OCI-LY1 (cell line): Measurements from ENCODE around the gene DHRSX.
A peak's percentile ranks its signal among the peaks of the same experiment; 100 is the strongest.
"Not testable (repeated sequence)": the region's sequence is repeated elsewhere in the genome, so short reads cannot be mapped to it uniquely, and the experiment has no call there.

ENCODE experiments used
- H2AFZ ChIP-seq: fragments of 200-600 bp; sonication (generic), shearing (Covaris generic); 2 replicates; pipeline ENCODE4 v1.6.0; 2014; ENCODE audit warnings: antibody characterized with exemption, mild to moderate bottlenecking, low read length
- H3F3A ChIP-seq: fragments of 200-600 bp; sonication (generic), shearing (Covaris generic); 2 replicates; pipeline ENCODE4 v1.6.0; 2014; ENCODE audit warnings: mild to moderate bottlenecking, antibody characterized with exemption, low read length, moderate library complexity; ENCODE audit not compliant: insufficient read depth
- H3K27ac ChIP-seq: fragments of 200-600 bp; sonication (generic); 2 replicates; pipeline ENCODE4 v1.5.1; 2014; ENCODE audit warnings: low read length, mixed run types, mild to moderate bottlenecking, low read depth; ENCODE audit not compliant: poor library complexity, severe bottlenecking
- H3K27me3 ChIP-seq: fragments of 200-600 bp; sonication (generic); 2 replicates; pipeline ENCODE4 v1.6.0; 2014; ENCODE audit warnings: antibody characterized with exemption, mild to moderate bottlenecking, low read length, moderate library complexity; ENCODE audit not compliant: insufficient read depth
- H3K36me3 ChIP-seq: fragments of 200-600 bp; sonication (generic); 2 replicates; pipeline ENCODE4 v1.6.1; 2014; ENCODE audit warnings: mild to moderate bottlenecking, antibody characterized with exemption, low read length, moderate library complexity, mixed read lengths; ENCODE audit not compliant: insufficient read depth
- H3K4me1 ChIP-seq: fragments of 200-600 bp; sonication (generic); 2 replicates; pipeline ENCODE4 v1.5.1; 2014; ENCODE audit warnings: mild to moderate bottlenecking, low read length, moderate library complexity; ENCODE audit not compliant: insufficient read depth, severe bottlenecking
- H3K4me2 ChIP-seq: fragments of 200-600 bp; sonication (generic), shearing (Covaris generic); 2 replicates; pipeline ENCODE4 v1.6.1; 2014; ENCODE audit warnings: low read length
- H3K4me3 ChIP-seq: fragments of 200-600 bp; sonication (generic); 2 replicates; pipeline ENCODE4 v1.5.1; 2014; ENCODE audit warnings: low read length, low read depth, mild to moderate bottlenecking, mixed read lengths; ENCODE audit not compliant: poor library complexity, severe bottlenecking
- H3K79me2 ChIP-seq: fragments of 200-600 bp; shearing (Covaris generic); 2 replicates; pipeline ENCODE4 v1.6.1; 2016; ENCODE audit warnings: mixed run types, low read length, mixed read lengths; ENCODE audit not compliant: insufficient read depth
- H3K9ac ChIP-seq: fragments of 200-600 bp; sonication (generic), shearing (Covaris generic); 2 replicates; pipeline ENCODE4 v1.6.1; 2014; ENCODE audit warnings: mild to moderate bottlenecking, low read length, mixed read lengths
- H3K9me2 ChIP-seq: fragments of 200-600 bp; sonication (generic), shearing (Covaris generic); 2 replicates; pipeline ENCODE4 v1.6.1; 2014; ENCODE audit warnings: low read depth, mild to moderate bottlenecking, low read length, mixed read lengths
- H3K9me3 ChIP-seq: fragments of 200-600 bp; shearing (Covaris generic); 2 replicates; pipeline ENCODE4 v1.6.1; 2014; ENCODE audit warnings: low read length, mixed read lengths
- H4K20me1 ChIP-seq: fragments of 200-600 bp; sonication (generic), shearing (Covaris generic); 2 replicates; pipeline ENCODE4 v1.6.0; 2016; ENCODE audit warnings: mild to moderate bottlenecking, low read length; ENCODE audit not compliant: insufficient read depth
- EZH2 ChIP-seq: fragments of 200-600 bp; sonication (generic), shearing (Covaris generic); IDR thresholded peaks from 2 replicates; pipeline ENCODE4 v1.8.0; 2017; ENCODE audit warnings: borderline replicate concordance, mixed run types, mild to moderate bottlenecking, antibody characterized with exemption, low read length, moderate library complexity, mixed read lengths
- TF ChIP-seq, protein P1 (sequence below): fragments of 200-600 bp; sonication (generic), shearing (Covaris generic); IDR thresholded peaks from 2 replicates; pipeline ENCODE4 v1.5.1; 2017; ENCODE audit warnings: mild to moderate bottlenecking, antibody characterized with exemption, low read length, moderate library complexity, mixed read lengths

Gene DHRSX

GRCh38 chrX:2538031-2538757, 37.4 kb upstream of the DHRSX start:
- Histone ChIP-seq H3K79me2 (no peaks in the 10 kb centered on the region), H4K20me1 (no peaks in the 10 kb centered on the region), H2AFZ (no peak overlapping the region), H3K9me3 (no peaks in the 10 kb centered on the region), H3K27me3 (no peaks in the 10 kb centered on the region), H3K9me2 (no peaks in the 10 kb centered on the region), H3K4me1 (peaks cover 16% of the 10 kb centered on the region), H3F3A (no peaks in the 10 kb centered on the region), H3K9ac (no peak overlapping the region), H3K36me3 (no peaks in the 10 kb centered on the region), H3K4me2 (no peak overlapping the region), H3K27ac (no peak overlapping the region), H3K4me3 (no peak overlapping the region)
- TF ChIP-seq EZH2 = no peak
- TF ChIP-seq, protein P1, sequence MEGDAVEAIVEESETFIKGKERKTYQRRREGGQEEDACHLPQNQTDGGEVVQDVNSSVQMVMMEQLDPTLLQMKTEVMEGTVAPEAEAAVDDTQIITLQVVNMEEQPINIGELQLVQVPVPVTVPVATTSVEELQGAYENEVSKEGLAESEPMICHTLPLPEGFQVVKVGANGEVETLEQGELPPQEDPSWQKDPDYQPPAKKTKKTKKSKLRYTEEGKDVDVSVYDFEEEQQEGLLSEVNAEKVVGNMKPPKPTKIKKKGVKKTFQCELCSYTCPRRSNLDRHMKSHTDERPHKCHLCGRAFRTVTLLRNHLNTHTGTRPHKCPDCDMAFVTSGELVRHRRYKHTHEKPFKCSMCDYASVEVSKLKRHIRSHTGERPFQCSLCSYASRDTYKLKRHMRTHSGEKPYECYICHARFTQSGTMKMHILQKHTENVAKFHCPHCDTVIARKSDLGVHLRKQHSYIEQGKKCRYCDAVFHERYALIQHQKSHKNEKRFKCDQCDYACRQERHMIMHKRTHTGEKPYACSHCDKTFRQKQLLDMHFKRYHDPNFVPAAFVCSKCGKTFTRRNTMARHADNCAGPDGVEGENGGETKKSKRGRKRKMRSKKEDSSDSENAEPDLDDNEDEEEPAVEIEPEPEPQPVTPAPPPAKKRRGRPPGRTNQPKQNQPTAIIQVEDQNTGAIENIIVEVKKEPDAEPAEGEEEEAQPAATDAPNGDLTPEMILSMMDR = no peak

GRCh38 chrX:2536974-2537373, 36.2 kb upstream of the DHRSX start:
- Histone ChIP-seq H3K4me2 (no peak overlapping the region), H3K4me1 (peaks cover 19% of the 10 kb centered on the region), H3K79me2 (no peaks in the 10 kb centered on the region), H3K4me3 (no peak overlapping the region), H2AFZ (no peak overlapping the region), H3K27me3 (no peaks in the 10 kb centered on the region), H3K27ac (no peak overlapping the region), H3K36me3 (no peaks in the 10 kb centered on the region), H3F3A (no peaks in the 10 kb centered on the region), H4K20me1 (no peaks in the 10 kb centered on the region), H3K9ac (no peak overlapping the region), H3K9me2 (no peaks in the 10 kb centered on the region), H3K9me3 (no peaks in the 10 kb centered on the region)
- TF ChIP-seq, protein P1 = no peak
- TF ChIP-seq EZH2 = no peak

- Histone ChIP-seq H3K36me3 (no peaks in the 10 kb centered on the region), H2AFZ (no peak overlapping the region), H3K4me1 (peaks cover 19% of the 10 kb centered on the region), H4K20me1 (no peaks in the 10 kb centered on the region), H3K4me3 (no peak overlapping the region), H3K9me3 (no peaks in the 10 kb centered on the region), H3K27me3 (no peaks in the 10 kb centered on the region), H3K27ac (no peak overlapping the region), H3K79me2 (no peaks in the 10 kb centered on the region), H3K9me2 (no peaks in the 10 kb centered on the region), H3K4me2 (no peak overlapping the region), H3K9ac (no peak overlapping the region), H3F3A (no peaks in the 10 kb centered on the region)
- no peak for TF ChIP-seq EZH2
- TF ChIP-seq, protein P1 = no peak
These were observed 35.4 kb upstream of the DHRSX start for GRCh38 chrX:2536141-2536540.

DNA sequence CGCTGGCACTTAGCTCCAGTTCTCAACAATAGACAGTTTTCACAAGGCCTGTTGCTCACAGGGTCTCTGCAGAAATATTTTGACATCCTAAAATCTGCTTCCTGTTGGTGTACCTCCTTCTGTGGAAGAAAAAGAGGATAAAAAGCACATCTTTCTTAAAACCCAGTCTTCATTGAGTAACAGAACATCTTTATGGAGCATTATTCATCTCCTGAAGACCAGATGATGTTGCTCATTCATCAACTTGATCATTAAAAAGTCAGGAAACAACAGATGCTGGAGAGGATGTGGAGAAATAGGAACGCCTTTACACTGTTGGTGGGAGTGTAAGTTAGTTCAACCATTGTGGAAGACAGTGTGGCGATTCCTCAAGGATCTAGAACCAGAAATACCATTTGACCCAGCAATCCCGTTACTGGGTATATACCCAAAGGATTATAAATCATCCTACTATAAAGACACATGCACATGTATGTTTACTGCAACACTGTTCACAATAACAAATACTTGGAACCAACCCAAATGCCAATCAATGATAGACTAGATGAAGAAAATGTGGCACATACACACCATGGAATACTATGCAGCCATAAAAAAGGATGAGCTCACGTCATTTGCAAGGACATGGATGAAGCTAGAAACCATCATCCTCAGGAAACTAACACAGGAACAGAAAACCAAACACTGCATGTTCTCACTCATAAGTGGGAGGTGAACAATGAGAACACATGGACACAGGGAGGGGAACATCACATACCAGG, 33.7 kb upstream of the DHRSX start:
- not testable (repeated sequence) for H3K27ac ChIP-seq, H3K9me2 ChIP-seq

More for the DNA sequence above, 33.7 kb upstream of the DHRSX start:
- H3K4me3 ChIP-seq, H3K79me2 ChIP-seq, H4K20me1 ChIP-seq, H3K36me3 ChIP-seq, H3K9me3 ChIP-seq, H3K9ac ChIP-seq, H3F3A ChIP-seq, H3K27me3 ChIP-seq, H3K4me2 ChIP-seq: not testable (repeated sequence)
- Histone ChIP-seq H2AFZ (peak overlapping the region; percentile 40; the same call in 1 of the 2 replicates), H3K4me1 (peaks cover 19% of the 10 kb centered on the region)
